NCI-H1694 treated with DMSO at 0.1 percent for 48 hours (cell line): ENCODE measurements around the gene C11orf65.

Experiments used
- DNase-seq: peaks from one replicate; lab custom pipeline; 2025; lab: John Stamatoyannopoulos, UW

Gene C11orf65

GRCh38 chr11:108467091-108467823 lies at the start of gene C11orf65:
Gene C11orf65, minus strand, starts transcription at chr11:108467529. Its CDS starts 5,970 bp downstream, at chr11:108461559.
- peak; percentile 72 for DNase-seq

DNA sequence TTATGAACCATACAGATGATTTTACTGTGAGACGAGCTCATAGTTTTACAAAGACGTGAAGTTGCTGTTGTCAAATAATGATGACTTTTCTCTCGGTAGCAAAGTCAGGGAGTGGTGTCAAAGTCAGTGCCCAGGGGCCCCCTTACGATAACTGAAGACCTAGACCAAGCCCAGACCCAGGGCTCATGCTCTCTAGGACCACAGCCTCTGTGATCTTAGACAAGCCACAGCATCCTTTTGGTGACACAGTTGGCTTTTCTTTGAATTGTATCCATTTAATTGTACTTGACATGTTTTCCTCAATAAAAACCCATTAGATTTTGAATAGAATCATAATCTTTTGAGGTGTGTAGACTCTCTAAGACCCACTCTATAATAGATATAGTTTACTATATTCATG lies 48.8 kb upstream of the C11orf65 start:
- DNase-seq, result no peak

DNA sequence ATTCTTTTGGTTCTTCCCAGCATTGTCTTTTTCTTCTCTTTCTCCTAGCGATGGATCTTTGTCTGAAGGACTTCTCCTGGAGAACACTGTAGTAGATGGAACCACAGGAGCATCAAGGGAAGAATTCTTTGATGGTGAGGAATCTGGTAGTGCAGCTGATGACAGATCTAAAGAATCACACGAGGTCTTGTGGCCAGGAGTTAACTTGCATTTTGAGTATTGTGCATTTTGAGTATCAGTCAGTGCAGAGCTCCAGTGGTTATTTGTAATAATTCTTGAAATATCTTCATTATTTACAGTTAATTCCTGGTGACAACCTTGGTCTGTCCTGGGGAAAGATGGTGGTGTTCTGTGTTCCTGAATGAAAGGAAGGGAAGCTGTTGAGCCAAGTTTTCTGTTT lies 45.4 kb upstream of the C11orf65 start:
- no peak for DNase-seq

DNA sequence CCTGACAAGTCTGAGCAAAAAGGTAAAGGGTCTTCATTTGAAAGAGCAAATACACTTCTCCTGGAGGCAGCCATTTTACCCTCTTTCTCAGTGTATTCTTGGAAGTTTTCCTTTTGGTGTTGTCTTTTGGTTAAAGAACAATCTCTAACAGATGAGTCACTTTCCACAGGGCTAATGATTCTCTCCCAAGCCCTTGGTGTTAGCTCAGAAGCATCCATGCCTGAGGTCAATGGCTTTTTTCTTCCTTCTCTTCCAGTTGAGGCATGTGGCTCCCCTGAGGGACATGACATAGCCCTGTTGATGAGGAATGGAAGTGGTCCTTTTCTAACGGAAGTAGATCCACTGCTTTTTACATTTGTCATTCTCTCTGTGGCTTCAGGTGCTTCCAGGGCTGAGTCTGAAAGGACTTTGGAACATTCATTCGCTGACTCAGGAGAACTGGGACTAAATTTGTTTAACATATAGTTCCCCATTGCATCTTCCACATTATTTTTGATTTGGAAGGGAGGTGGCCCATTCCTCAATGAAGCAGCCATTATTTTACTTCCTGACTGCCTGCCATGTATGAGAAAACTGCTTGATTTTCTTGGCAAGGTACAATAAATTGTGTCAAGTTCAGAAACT lies 44.6 kb upstream of the C11orf65 start:
- DNase-seq, result no peak

DNA sequence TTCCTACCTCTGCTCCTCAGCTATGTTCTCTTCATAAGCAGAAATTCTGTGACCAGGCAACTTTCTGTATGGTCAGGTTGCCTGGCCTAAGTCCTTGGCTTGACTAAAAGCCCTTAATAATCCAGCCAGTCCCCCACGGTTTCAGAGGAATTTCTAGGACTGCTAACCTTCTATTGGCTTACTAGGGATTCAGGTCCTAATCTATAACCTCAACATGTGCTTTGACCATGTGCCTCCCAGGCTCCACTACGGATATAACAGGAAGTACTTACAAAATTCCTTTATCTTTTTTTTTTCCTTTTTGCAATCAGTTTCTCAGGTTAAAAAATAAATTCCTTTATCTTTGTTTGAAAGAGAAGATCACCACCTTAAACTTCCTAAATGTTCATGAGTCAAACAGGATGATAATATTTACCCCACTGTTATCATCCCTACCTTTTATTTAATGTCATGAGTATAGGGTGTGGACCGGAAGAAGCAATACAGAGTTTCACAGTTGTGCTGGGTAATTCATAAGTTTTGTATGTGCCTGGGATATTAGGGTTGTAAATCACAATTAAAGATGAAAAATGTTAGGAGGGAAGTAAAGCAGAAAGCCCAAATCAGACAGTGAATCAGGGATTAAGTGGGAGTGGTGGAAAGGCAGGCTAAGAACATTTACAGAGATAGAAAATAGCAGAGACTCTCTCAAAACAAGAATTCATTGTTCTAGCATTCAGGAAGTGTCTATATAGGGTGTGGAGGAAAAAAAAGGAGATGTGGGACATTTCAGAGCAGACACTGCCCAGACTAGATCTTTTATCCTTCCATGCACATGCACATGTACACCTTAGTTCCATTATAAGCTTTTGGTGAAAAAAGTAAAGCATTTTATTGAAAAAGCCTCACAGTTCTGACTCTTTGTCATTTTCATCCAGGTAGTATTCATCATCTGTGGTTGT lies 41.6 kb upstream of the C11orf65 start:
- no peak for DNase-seq

DNA sequence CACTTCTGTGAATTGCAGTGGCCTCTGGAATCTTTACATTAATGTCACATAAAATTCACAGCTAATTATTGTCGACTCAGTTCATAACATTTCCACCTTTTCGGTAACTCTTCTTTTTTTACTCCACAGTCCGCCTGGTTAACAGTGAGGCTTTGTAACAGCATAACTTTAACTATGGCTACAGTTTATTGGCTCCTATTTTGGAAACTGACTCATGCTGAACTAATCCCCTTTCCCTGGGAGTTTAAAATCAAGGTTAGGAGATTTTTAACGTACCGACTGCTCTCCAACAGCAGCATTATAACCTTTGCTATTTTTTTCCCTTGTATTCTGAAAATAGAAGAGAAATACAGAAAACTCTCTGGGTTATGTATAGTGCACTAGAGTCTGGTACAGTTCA lies 34.1 kb upstream of the C11orf65 start:
- no peak for DNase-seq

- DNase-seq, result no peak
Measured at GRCh38 chr11:108500721-108501120, 33.4 kb upstream of the C11orf65 start.

DNA sequence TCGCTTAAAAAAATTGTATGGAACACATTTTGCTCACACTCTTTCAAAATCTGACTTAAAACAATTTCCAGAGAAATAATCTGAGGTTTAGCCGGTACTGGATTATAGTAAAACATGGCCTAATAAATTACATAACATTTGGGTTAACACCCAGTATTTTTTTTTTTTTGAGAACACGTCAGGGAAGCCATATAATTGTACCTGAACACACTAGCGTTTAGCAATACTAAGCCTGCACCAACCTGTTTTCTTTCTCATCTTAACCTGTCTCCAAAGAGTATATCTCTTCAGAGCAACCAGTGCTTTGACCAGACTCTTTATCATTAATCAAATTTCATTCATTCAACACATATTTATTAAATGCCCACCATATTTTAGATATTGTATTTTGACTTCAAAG lies 32.8 kb upstream of the C11orf65 start:
- no peak for DNase-seq

DNA sequence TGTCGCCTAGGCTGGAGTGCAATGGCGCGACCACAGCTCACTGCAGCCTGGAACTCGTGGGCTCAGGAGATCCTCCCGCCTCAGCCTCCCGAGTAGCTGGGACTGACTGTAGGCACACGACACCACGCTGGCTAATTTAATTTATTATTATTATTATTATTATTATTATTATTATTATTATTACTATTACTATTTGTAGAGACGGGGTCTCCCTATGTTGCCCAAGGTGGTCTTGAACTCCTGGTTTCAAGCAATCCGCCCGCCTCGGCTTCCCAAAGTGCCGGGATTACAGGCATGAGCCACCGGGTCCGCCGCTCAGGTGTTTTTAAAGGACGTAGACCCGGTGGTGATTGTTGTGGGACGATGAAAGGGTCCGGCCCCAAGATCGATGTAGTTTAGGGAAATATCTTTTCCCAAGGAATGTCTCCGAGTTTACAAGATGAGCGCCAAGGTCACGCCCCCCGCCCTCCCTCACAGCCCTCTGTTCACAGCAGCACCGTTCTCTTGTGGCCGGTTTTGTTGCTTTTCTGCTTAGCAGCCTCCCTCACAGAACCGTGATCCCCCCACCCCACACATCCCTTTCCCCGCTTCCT lies 31.6 kb upstream of the C11orf65 start:
- DNase-seq, result no peak

GRCh38 chr11:108498046-108498815 lies 30.9 kb upstream of the C11orf65 start, which contains the start of gene POGLUT3:
Gene POGLUT3, minus strand, starts transcription at chr11:108498384. Its CDS starts 18 bp downstream, at chr11:108498366.
- DNase-seq, result no peak

DNA sequence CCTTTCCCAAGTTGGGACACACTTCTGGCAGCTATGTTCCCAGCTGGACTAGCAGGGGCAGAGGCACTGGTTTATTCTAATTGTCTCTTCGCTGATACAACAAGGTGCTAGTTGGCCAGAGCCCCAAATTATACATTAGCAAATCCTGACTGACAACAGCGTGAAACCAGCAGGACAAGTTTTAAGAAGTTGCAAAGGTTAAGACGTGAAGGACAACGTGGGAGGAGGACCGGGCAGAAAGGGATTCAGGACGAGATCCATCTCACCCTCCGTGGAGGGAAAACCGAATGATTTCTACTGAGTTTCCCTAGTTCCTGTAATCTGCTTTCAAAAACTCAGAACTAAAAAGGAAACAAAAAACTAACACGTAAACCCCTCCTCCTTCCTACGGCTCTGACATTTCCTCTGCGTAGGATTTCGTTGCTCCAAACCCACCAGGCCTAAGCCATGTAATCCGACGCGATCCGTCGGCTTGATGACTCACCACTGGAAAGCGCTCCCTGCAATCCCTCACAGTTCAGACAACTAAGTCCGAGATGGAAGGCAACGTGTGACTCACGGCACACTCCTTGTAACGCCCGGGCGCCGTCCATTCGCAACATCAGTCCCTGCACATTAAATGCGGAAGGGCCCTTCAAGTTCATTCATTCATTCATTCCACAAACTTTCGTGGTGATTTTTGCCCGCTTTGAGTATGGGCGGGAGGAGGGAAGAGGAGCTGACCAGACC lies 30.2 kb upstream of the C11orf65 start:
- no peak for DNase-seq

DNA sequence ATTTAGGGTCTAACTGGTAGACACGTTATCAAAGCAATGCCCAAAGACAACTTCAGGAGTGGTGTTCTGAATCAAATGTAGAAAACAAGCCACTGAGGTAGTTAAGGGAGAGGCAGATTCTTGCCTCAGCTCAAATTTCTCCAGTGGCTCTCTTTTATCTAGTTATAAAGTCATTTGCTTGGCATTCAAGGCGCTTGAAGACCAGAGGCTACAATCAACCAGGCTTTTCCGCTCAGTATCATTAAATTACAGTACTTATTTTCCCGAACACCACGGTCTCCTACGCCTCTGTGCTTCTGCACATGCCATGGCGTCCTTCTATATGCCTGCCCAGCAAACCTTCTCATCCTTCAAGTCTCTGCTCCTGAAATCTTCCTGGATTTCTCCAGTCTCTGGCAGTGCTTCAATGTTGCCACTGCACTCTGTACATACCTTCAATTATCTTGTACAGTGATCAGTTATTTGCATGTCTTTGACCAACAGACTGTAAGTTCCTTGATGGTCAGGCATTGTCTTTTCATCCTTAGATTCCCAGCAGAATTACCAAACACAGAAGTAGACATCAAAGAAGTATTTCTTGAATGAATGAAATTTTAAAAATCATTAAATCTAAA lies 29.4 kb upstream of the C11orf65 start:
- DNase-seq, result no peak

- DNase-seq, result no peak
Measured at GRCh38 chr11:108495326-108495725, 28.0 kb upstream of the C11orf65 start.

DNA sequence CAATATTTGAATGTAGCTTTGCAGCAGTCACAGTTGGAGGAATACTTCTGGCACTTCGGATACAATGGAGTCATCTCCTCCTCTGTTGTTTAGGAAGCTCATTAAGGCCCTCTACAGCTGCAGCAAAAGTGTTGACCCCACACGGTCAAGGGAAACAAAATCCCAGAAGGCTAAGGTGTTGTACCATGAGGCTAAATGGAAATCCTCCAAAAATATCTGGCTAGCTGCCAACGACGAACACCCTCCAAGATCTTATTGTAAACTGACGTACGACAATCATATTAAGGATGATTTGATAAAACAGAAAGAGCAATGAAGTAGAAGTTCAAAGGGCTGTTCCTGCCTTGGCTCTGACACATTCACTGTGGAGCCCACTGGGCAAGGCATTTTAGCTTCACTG lies 26.9 kb upstream of the C11orf65 start:
- no peak for DNase-seq

DNA sequence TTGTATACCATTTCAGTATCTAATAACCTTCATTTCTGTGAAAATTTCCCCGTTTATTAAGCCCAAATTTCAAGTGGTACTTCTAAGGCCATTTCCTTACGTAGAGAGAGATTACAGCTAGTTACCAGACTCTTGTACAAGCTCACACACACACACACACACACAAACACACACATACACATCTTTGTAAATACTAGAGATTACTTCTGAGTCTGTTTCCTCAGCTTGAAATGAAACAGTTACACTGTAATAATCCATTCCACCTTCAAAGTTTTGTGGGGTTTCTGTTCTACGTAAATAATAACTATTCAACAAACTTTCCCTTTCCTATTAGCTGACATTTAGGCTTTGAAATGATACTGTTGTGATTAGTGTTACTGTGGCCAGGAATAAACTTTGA lies 24.6 kb upstream of the C11orf65 start:
- no peak for DNase-seq

DNA sequence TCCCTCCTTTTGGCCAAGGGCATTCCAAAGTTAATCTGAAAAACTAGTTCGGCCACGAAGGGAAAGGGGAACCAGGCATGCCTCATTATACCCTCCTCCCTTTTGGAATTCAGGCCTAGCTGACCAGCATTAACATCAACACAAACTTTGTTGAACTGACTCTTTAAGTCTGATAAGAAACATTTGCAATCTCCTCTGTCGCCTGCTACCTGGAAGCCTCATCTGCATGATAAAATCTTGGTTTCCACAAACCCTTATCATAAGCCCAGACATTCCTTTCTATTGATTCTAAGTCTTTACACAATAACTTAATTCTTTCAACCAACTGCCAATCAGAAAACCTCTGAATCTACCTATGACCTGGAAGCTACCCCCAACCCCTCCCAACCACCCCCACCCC lies 19.5 kb upstream of the C11orf65 start:
- DNase-seq, result no peak

DNA sequence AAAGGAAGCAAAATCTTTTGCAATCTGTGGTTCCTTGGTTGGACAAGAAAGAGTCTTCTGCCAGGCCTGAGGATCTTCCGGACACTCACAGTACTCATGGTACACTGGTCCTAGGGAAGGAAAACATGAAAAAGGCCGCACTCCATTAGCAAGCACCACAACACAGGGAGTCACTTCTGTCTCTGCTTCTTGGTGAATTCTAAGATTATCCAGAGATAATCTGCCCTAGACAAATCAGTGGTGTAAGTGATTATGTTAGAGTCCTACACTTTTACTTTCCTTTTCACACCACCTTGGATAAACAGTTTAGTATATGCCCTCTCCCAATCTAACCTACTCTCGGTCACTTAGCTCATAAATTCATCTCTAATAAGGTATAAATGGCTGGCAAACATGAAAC lies 19.0 kb upstream of the C11orf65 start:
- DNase-seq, result no peak

DNA sequence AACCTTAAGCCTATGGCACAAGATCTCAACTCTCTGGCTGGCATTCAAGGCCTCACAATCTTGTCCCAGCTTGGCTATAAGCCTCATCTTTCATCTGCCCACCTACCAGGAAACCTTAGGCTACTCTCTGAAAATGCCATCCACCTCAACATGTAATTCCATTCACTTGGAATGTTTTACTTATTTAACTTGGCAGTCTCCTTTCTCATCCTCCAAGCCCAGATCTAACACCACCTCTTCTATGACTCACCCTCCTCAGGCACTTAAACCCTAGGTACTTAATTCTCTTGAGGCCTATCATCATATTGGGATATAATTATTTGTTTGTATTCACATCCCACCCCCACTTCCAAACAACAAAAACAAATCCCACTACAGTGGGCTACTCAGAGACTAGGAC lies 15.8 kb upstream of the C11orf65 start:
- no peak for DNase-seq

- no peak for DNase-seq
Measured at GRCh38 chr11:108474664-108475463, 7.5 kb upstream of the C11orf65 start.
